Measurements from ENCODE around the gene AIMP2.

GRCh38 chr7:6026011-6026819, 17.1 kb downstream of the AIMP2 start:
- TF ChIP-seq, protein P1, sequence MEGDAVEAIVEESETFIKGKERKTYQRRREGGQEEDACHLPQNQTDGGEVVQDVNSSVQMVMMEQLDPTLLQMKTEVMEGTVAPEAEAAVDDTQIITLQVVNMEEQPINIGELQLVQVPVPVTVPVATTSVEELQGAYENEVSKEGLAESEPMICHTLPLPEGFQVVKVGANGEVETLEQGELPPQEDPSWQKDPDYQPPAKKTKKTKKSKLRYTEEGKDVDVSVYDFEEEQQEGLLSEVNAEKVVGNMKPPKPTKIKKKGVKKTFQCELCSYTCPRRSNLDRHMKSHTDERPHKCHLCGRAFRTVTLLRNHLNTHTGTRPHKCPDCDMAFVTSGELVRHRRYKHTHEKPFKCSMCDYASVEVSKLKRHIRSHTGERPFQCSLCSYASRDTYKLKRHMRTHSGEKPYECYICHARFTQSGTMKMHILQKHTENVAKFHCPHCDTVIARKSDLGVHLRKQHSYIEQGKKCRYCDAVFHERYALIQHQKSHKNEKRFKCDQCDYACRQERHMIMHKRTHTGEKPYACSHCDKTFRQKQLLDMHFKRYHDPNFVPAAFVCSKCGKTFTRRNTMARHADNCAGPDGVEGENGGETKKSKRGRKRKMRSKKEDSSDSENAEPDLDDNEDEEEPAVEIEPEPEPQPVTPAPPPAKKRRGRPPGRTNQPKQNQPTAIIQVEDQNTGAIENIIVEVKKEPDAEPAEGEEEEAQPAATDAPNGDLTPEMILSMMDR (IDR thresholded peaks at IDR 0.05) = no peak
- TF ChIP-seq POLR2A (IDR thresholded peaks at IDR 0.05) = no peak

Data from uterus (tissue), 2 donors.